HG02970 (cell line): ENCODE data around the gene SENP5.
"Not testable (repeated sequence)": the region's sequence is repeated elsewhere in the genome, so short reads cannot be mapped to it uniquely, and the experiment has no call there.

Experiments used
- ATAC-seq: cut with Tn5 transposase; IDR thresholded peaks from one replicate; pipeline ENCODE4 v1.9.1; 2021; ENCODE audit warnings: mild to moderate bottlenecking, moderate library complexity, moderate number of reproducible peaks; ENCODE audit not compliant: unreplicated experiment, low FRiP score

SENP5 gene

DNA sequence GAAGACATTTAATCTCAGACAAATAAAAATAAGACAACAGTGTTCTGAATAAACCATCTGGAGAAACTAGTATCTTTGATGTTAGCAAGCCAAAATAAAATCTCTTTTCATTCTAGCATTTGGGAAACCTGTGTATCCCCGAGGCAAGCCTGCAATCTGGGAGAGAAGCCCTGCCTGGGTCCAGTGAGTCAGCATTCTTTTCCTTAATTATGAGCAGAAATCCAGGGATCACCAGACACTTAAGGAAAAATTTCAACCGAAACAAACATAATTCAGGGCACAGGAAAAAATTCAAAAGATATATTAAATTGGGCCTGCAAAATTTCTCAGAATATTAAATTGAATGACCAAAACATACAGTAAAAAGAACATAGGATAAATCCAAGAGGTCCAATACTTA lies 70.4 kb downstream of the SENP5 start:
- ATAC-seq, result no peak

DNA sequence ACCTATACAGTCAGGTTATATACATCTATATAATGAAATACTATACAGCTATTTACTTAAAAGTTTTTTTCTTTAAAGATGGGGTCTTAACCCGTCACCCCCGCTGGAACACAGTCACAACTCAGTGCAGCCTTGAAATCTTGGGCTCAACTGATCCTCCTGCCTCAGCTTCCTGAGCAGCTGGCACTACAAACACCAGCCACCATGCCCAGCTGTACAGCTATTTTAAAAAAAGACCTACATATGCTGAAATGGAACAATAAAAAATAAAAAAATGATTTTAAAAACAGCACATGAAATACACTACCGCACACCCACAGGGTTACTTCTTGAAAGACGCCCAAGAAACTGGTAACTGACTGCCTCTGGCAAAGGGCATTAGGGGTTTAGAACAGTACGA lies 70.9 kb downstream of the SENP5 start:
- ATAC-seq, result no peak

DNA sequence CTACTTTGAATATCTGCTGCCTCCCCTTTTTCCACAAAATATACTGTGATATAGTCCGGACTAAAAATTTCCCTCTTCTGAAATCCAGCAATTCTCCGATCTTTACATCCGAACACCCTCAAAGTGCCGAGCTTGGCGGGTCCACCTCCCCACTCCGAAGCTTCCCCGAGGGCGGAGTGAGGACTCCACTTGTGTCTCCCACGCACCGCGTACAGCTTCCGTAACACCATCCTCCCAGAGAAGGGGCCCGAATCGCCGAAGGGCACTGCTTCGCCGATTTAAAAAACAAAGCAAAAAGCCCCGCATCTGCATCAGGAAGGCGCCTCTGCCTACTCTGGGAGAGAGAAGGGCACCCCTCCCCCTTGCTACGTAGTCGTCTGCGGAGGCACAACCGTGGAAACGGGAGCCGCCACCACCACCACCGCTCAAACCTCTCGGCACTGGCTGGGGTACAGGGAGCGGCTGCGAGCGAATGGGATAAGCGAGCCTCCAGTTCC lies 74.1 kb downstream of the SENP5 start:
- peak; percentile 11 for ATAC-seq

DNA sequence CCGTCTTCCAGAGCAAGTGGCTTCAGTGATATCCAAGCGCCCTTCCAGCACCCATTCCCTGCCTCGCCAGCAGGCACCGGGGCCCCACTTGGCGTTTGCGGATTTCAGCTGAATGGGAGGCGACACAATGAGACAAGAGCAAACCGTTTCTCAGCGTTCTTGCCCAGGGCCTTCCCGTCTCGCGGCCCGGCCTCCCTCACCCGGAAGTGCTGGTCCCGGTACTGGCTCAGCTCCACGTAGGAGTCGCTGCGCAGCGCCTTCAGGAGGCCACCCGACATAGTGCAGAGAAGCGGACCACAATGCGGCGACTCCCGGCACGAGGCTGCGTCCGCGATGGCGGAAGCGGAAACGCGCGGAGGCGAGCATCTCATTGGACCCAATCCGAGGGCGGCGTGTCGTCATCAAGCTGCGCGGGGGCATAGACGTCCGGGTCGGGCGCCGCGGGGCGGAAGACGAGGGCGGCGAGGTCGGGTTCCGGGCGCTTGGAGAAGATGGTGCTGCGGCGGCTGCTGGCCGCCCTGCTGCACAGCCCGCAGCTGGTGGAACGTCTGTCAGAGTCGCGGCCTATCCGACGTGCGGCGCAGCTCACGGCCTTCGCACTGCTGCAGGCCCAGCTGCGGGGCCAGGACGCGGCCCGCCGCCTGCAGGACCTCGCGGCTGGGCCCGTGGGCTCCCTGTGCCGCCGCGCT lies 74.7 kb downstream of the SENP5 start, which contains the start of gene NCBP2:
NCBP2 (minus strand) TSS at position 303 of the 689 bp plus-strand sequence; CDS start at position 278, 25 bp downstream.
- peak; percentile 91 for ATAC-seq

DNA sequence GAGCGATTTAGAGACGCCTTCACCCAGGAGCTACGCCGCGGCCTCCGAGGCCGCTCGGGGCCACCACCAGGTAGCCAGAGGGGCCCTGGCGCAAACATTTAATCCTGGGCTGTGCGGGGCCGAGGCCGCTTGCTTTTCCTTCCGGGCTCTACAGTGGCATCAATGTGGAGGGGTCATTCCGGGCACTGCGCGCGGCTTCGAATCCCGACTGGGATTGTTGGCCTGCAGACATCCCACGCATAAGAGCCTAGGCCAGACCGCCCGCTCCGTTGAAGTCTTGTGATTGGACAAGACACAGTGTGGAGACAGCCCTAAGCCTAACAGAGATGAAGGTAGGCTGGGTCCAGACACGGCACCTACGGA lies 75.2 kb downstream of the SENP5 start:
- peak; percentile 12 for ATAC-seq

DNA sequence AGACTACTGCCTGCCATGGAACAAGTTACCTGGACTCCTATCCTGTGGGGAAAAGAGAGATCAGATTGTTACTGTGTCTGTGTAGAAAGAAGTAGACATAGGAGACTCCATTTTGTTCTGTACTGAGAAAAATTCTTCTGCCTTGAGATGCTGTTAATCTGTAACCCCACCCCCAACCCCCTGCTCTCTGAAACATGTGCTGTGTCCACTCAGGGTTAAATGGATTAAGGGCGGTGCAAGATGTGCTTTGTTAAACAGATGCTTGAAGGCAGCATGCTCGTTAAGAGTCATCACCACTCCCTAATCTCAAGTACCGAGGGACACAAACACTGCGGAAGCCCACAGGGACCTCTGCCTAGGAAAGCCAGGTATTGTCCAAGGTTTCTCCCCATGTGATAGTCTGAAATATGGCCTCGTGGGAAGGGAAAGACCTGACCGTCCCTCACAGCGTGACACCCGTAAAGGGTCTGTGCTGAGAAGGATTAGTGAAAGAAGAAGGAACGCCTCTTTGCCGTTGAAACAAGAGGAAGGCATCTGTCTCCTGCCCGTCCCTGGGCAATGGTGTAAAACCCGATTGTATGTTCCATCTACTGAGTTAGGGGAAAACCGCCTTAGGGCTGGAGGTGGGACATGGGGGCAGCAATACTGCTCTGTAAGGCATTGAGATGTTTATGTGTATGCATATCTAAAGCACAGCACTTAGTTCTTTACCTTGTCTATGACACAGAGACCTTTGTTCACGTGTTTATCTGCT lies 76.5 kb downstream of the SENP5 start:
- ATAC-seq, result not testable (repeated sequence)

DNA sequence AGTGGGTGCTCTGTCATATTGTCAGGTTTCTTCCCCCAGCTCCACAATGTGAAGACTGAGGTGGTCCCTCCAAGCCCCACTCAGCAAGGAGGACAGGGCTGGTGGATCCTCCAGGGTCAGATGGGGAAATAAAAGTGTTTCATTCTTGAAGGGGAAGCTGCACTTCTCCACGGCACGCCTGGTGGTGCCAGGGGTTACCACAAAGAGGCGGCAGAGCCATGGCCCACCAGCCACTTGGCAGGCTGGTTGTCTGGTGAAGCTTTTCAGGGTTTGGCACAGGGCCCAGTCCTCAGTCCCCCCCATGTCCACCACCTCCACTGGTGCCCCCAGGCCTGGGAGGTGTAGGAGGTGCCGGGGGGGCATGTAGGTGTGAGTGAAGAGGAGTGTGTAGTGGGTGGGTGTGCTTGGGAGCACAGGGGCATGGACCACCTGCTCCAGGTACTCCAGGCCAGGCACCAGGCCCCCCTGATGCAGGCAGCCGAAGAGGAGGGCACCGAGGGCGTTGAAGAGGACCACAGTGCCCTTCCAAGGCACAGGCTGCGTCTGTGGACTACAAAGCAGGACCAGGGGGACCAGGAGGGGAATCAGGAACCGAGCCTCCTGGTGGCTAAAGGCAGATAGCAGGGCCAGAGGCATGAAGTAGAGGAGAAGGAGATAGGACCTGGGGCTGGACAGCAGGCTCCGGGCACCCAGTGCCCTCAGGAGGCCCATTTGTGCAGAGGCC lies 79.6 kb downstream of the SENP5 start:
- ATAC-seq, result no peak

DNA sequence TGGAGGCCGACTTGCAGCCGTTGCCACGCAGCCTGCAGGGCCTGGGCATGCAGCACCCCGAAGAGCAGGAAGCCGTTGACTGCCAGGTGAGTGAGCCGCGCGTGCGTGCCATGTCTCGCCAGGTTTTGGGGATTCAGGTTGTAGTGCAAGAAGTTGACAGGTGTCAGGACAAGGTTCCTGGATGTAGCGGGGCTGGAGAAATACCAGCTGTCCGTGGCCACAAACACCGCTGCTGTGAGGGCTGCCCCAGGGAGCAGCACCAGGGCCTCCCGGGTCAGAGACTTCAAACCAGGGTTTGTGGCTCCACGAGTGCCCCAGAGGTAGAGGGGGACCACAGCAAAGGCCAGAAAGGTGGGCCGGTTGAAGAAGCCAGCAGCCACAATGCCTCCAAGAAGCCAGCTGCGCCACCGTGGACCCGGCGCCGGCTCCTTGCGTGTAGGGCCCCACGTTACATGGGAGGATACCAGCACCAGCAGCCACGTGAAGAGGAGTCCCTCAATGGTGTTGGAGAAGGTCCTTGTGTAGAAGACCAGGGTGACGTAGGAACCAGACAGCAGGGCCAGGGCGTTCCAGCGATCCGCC lies 80.2 kb downstream of the SENP5 start:
- ATAC-seq, result no peak

DNA sequence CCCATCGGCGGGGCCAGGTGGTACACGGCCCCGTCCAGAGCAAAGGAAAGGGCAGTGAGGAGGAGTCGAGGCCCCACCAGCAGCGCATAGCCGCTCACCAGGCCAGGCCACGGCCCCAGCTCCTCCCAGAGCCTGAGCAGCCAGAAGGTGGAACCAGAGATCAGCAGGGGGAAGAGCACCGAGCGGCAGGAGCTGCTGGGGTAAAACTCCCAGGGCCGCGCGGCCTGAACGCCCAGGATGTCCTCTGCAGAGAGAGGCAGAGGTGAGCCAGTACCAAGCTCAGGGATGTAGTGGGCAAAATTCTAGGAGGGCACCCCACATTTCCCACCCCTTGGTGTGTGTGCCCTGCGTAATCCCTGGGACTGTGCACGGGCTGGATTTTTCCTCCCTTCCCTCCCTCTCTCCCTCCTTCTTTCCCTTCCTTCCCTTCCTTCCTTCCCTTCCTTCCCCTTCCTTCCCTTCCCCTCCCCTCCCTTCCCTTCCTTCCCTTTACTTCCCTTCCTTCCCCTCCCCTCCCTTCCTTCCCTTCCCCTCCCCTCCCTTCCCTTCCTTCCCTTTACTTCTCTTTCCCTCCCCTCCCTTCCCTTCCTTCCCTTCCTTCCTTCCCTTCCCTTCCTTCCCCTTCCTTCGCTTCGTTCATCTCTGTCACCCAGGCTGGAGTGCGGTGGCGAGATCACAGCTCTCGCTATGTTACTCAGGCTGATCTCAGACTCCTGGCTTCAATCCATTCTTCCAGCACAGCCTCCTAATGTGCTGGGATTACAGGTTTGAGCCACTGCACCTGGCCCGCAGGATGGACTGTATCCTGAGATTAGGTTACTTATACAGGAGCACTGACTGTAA lies 80.9 kb downstream of the SENP5 start:
- no peak for ATAC-seq

DNA sequence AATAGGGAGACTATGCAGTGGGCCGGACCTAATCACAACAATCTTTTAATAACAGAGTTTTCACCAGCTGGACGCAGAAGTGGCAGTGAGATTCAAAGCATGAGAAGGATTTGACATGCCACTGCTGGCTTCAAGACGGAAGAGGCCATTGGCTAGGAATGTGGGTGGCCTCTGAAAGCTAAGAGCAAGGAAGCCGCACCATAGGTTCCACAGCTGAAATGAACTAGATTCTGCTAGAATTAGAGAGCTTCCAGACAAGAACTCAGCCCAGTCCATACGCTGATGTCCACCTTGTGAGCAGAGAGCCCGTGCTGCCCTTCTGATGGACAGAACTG lies 81.5 kb downstream of the SENP5 start:
- no peak for ATAC-seq

DNA sequence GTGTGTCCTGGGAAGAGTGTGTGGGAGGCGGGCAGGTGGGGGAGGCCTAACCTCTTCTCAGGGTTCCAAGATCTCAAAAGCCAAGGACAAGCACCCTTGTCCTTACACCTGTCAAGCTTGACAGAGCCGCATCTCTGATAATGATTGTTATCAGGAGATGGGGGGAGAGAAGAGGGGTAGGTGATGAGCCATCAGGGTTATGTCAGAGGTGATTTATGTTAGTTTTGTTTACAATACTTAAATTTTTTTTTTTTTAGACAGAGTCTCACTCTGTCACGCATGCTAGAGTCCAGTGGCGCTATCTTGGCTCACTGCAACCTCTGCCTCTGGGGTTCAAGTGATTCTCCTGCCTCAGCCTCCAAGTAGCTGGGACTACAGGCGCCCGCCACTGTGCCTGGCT lies 82.0 kb downstream of the SENP5 start:
- ATAC-seq, result no peak

DNA sequence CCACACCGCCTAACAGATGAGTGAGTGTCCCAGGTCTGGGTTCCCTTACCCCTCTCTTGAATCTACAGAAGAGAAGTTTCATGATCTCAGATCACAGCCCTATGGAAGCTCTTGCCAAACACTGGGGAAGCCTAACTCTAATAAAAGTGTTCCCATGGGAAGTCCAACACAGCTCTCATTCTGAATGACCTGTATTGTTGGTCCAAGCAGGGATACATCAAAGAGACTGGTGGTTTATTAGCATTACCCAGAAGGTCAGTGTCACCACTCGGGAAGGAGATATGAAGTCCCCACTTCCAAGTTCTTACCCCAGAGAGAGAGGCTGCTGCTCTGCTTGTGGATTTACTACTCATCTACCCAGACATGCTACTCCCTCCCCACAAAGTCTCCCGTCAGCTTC lies 83.7 kb downstream of the SENP5 start:
- ATAC-seq, result no peak

DNA sequence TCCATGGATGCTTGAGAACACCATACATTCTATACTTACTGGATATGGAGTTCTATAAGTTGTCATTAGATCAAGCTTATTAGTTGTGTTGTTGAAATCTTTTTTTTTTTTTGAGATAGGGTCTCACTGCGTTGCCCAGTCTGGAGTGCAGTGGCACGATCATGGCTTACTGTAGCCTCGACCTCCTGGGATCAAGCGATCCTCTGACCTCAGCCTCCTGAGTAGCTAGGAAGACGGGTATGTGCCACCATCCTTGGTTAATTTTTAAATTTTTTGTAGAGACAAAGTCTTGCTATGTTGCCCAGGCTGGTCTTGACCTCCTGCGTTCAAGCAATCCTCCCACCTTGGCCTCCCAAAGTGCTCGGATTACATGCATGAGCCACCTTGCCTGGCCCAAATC lies 87.1 kb downstream of the SENP5 start:
- no peak for ATAC-seq

DNA sequence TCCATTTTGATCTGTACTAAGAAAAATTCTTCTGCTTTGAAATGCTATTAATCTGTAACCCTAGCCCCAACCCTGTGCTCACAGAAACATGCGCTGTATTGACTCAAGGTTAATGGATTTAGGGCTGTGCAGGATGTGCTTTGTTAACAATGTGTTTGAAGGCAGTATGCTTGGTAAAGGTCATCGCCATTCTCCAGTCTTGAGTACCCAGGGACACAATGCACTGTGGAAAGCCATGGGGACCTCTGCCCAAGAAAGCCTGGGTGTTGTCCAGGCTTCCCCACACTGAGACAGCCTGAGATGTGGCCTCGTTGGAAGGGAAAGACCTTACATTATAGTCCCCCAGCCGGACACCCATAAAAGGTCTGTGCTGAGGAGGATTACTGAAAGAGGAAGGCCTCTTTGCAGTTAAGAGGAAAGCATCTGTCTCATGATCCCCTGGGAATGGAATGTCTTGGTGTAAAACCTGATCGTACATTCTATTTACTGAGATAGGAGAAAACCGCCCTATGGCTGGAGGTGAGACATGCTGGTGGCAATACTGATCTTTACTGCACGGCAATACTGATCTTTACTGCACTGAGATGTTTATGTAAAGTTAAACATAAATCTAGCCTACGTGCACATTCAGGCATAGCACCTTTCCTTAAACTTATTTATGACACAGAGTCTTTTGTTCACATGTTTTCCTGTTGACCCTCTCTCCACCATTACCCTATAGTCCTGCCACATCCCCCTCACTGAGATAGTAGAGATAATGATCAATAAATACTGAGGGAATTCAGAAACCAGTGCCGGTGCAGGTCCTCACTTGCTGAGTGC lies 94.6 kb downstream of the SENP5 start:
- no peak for ATAC-seq

DNA sequence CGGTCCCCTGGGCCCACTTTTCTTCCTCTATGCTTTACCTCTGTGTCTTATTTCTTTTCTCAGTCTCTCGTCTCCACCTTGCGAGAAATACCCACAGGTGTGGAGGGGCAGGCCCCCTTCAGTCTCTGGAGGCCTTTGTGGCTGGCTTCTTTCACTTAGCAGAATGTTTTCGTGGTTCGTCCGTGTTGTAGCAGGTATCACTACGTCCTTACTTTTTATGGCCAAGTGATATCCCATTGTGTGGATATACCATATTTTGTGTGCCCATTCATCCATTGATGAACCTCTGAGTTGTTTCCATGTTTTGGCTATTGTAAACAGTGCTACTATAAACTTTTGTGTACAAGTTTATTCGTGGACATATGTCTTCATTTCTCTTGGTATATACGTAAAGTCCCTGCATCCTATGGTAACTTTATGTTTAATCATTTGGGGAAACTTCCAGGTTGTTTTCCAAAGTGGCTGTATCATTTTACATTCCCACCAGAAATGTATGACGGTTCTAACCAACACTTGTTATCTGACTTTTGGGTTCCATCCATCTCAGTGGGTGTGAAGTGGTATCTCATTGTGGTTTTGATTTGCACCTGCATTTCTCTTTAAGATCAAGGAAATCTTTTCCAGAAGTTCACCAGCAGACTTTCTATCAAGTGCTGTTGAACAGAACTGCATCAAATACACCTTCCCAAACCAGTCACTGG lies 95.4 kb downstream of the SENP5 start:
- ATAC-seq, result no peak

DNA sequence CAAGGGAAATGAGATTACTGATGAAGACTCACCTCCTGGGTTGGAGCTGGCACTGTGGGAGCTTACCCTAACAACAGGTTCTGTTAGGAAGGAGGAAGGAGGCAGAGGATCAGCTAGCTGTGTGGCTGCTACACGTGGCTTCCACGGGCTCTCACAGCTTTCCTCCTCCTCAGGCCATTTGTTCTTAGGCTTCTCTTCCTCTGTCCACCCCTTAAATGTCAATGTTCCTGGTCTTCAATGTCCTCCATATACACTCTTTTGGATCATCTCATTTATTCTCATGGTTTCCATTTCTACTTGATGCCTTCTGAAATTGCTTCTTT lies 95.9 kb downstream of the SENP5 start:
- ATAC-seq, result no peak

DNA sequence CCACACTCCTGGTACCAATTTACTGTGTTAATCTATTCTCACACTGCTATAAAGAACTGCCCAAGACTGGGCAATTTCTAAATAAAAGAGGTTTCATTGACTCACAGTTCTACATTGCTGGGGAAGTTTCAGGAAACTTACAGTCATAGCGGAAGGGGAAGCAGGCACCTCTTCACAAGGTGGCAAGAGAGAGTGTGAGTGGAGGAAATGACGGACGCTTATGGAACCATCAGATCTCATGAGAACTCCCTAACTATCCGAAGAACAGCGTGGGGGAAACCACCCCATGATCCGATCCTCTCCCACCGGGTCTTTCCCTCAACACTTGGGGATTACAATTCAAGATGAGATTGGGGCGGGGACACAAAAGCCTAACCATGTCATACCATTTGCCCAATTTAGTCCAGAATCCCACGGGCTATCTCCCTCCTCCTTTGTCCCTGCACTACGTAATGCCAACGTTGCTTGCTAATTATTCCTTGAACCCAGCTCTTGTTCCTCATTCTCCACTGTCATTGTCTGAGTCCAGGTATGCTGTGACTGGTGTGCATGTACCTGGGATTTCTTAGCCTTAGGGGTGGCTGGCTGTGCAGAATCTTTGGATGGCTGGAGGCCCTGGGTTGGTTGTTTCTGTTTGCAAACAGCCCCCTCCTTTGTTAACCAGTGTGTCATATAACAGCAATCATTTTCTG lies 97.5 kb downstream of the SENP5 start:
- no peak for ATAC-seq

DNA sequence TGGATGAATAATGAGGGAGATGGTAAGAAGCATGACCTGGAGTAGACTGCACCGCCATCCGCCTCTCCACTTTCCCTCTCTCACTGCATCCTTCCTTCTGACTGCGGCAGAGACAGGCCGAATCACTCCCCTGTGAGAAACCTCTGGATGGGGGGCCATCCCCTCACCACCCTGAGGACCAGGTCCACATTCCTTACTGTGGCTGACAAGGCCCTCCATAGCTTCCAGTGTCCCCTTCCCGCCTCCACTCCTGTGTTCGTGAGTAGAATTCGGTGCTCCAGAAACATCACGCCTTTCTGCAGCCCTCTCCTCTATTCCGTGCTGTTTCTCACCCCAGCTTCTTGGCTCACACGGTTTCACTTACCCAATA lies 98.1 kb downstream of the SENP5 start:
- ATAC-seq, result no peak
